Astrocyte (in vitro differentiated cells and primary cell): ENCODE measurements around the gene SLC16A7.

ENCODE experiments used
- EZH2 ChIP-seq: IDR thresholded peaks from 2 replicates; pipeline ENCODE4 v1.6.1; 2012; ENCODE audit warnings: mild to moderate bottlenecking, low read length, inconsistent platforms; ENCODE audit not compliant: insufficient read depth
- TF ChIP-seq, protein P1 (sequence below): IDR thresholded peaks from 2 replicates; pipeline ENCODE4 v1.5.1; 2011; ENCODE audit warnings: low read depth, mild to moderate bottlenecking, inconsistent platforms, low read length, moderate library complexity; ENCODE audit not compliant: insufficient read depth

- TF ChIP-seq, protein P1, sequence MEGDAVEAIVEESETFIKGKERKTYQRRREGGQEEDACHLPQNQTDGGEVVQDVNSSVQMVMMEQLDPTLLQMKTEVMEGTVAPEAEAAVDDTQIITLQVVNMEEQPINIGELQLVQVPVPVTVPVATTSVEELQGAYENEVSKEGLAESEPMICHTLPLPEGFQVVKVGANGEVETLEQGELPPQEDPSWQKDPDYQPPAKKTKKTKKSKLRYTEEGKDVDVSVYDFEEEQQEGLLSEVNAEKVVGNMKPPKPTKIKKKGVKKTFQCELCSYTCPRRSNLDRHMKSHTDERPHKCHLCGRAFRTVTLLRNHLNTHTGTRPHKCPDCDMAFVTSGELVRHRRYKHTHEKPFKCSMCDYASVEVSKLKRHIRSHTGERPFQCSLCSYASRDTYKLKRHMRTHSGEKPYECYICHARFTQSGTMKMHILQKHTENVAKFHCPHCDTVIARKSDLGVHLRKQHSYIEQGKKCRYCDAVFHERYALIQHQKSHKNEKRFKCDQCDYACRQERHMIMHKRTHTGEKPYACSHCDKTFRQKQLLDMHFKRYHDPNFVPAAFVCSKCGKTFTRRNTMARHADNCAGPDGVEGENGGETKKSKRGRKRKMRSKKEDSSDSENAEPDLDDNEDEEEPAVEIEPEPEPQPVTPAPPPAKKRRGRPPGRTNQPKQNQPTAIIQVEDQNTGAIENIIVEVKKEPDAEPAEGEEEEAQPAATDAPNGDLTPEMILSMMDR: no peak
- no peak for TF ChIP-seq EZH2
Measured at GRCh38 chr12:59715434-59715833, 119.6 kb downstream of the SLC16A7 start.
